ENCODE results near the gene INAFM1.
A peak's percentile ranks its signal among the peaks of the same experiment; 100 is the strongest.

The INAFM1 gene

GRCh38 chr19:47309608-47310007, 34.9 kb downstream of the INAFM1 start, which contains the start of gene C5AR1:
C5AR1 (plus strand) TSS chr19:47309861; CDS start chr19:47309896, 35 bp downstream.
- Histone ChIP-seq H3F3A (ENCODE audit: low read depth) (no peaks in the 10 kb centered on the region; the same call in 1 of the 2 replicates), H3K4me3 (ENCODE audit: low read length, poor library complexity, severe bottlenecking) (peak within 1 kb of the TSS; percentile 9), H3K9me3 (ENCODE audit: insufficient read depth, low read depth, low read length) (no peaks in the 10 kb centered on the region), H4K20me1 (ENCODE audit: insufficient read depth, low read length, poor library complexity, severe bottlenecking) (no peaks in the 10 kb centered on the region), H3K79me2 (ENCODE audit: insufficient read depth, low read length) (no peaks in the 10 kb centered on the region), H3K9me2 (replicated peaks; ENCODE audit: low read depth, low read length) (no peaks in the 10 kb centered on the region), H3K4me1 (ENCODE audit: insufficient read depth, low read length, poor library complexity, severe bottlenecking) (no peaks in the 10 kb centered on the region), H3K4me2 (ENCODE audit: low read depth, low read length, poor library complexity, severe bottlenecking) (peak within 1 kb of the TSS; percentile 22), H2AFZ (ENCODE audit: low read length) (no peak within 1 kb of the TSS), H3K36me3 (ENCODE audit: insufficient read depth, low read length) (no peaks in the 10 kb centered on the region), H3K9ac (ENCODE audit: low read depth, low read length, poor library complexity, severe bottlenecking) (no peak within 1 kb of the TSS), H3K27me3 (ENCODE audit: insufficient read depth, low read length, poor library complexity, severe bottlenecking) (no peaks in the 10 kb centered on the region)
- TF ChIP-seq EZH2phosphoT487 (IDR thresholded peaks at IDR 0.05; ENCODE audit: borderline replicate concordance) (no peak), CTCF (conservative IDR thresholded peaks at IDR 0.05; ENCODE audit: low read length) (no peak)

GRCh38 chr19:47310323-47310722, 35.6 kb downstream of the INAFM1 start:
- Histone ChIP-seq H3K4me2 (ENCODE audit: low read depth, low read length, poor library complexity, severe bottlenecking) (no peak overlapping the region), H3F3A (ENCODE audit: low read depth) (no peaks in the 10 kb centered on the region; the same call in 1 of the 2 replicates)

GRCh38 chr19:47310819-47311218, 36.1 kb downstream of the INAFM1 start:
- Histone ChIP-seq H3F3A (ENCODE audit: low read depth) (no peaks in the 10 kb centered on the region; the same call in 1 of the 2 replicates), H3K4me1 (ENCODE audit: insufficient read depth, low read length, poor library complexity, severe bottlenecking) (peaks cover 7% of the 10 kb centered on the region), H4K20me1 (ENCODE audit: insufficient read depth, low read length, poor library complexity, severe bottlenecking) (no peaks in the 10 kb centered on the region), H3K79me2 (ENCODE audit: insufficient read depth, low read length) (no peaks in the 10 kb centered on the region), H3K36me3 (ENCODE audit: insufficient read depth, low read length) (no peaks in the 10 kb centered on the region), H3K27me3 (ENCODE audit: insufficient read depth, low read length, poor library complexity, severe bottlenecking) (no peaks in the 10 kb centered on the region), H3K9me2 (replicated peaks; ENCODE audit: low read depth, low read length) (no peaks in the 10 kb centered on the region), H2AFZ (ENCODE audit: low read length) (no peak overlapping the region), H3K9me3 (ENCODE audit: insufficient read depth, low read depth, low read length) (no peaks in the 10 kb centered on the region), H3K4me2 (ENCODE audit: low read depth, low read length, poor library complexity, severe bottlenecking) (no peak overlapping the region), H3K4me3 (ENCODE audit: low read length, poor library complexity, severe bottlenecking) (no peak overlapping the region), H3K9ac (ENCODE audit: low read depth, low read length, poor library complexity, severe bottlenecking) (no peak overlapping the region)
- TF ChIP-seq CTCF (conservative IDR thresholded peaks at IDR 0.05; ENCODE audit: low read length) (no peak), EZH2phosphoT487 (IDR thresholded peaks at IDR 0.05; ENCODE audit: borderline replicate concordance) (no peak)

More at GRCh38 chr19:47310323-47310722, 35.6 kb downstream of the INAFM1 start:
- peaks cover 3% of the 10 kb centered on the region for H3K4me1 ChIP-seq (ENCODE audit: insufficient read depth, low read length, poor library complexity, severe bottlenecking)
- TF ChIP-seq CTCF (conservative IDR thresholded peaks at IDR 0.05; ENCODE audit: low read length) (no peak), EZH2phosphoT487 (IDR thresholded peaks at IDR 0.05; ENCODE audit: borderline replicate concordance) (no peak)
- no peaks in the 10 kb centered on the region for H3K27me3 ChIP-seq (ENCODE audit: insufficient read depth, low read length, poor library complexity, severe bottlenecking)
- no peak overlapping the region for H3K4me3 ChIP-seq (ENCODE audit: low read length, poor library complexity, severe bottlenecking)
- no peak overlapping the region for H2AFZ ChIP-seq (ENCODE audit: low read length)
- no peaks in the 10 kb centered on the region for H3K9me3 ChIP-seq (ENCODE audit: insufficient read depth, low read depth, low read length)
- H3K9ac ChIP-seq (ENCODE audit: low read depth, low read length, poor library complexity, severe bottlenecking): no peak overlapping the region
- no peaks in the 10 kb centered on the region for H3K9me2 ChIP-seq (replicated peaks; ENCODE audit: low read depth, low read length)
- no peaks in the 10 kb centered on the region for H3K79me2 ChIP-seq (ENCODE audit: insufficient read depth, low read length)
- no peaks in the 10 kb centered on the region for H4K20me1 ChIP-seq (ENCODE audit: insufficient read depth, low read length, poor library complexity, severe bottlenecking)
- H3K36me3 ChIP-seq (ENCODE audit: insufficient read depth, low read length): no peaks in the 10 kb centered on the region

Measured in Loucy (cell line).